Renal cortex interstitium (tissue), 11 donors: ENCODE data around the gene FNDC7. TPM values are rescaled to one million over a fixed set of nuclear protein-coding genes. Genes with fewer than 3 reads are reported as not detected.
A peak's percentile ranks its signal among the peaks of the same experiment; 100 is the strongest.
"Not testable (repeated sequence)": the region's sequence is repeated elsewhere in the genome, so short reads cannot be mapped to it uniquely, and the experiment has no call there.

Experiments used
- DNase-seq, 11 donors: peaks; one replicate each; pipeline ENCODE4 v3.0.0-alpha.2; 2013; ENCODE audit warnings: low read depth in 9 of 11, low spot score in 4 of 11; ENCODE audit errors: extremely low read depth in 1 of 11
- polyA plus RNA-seq, 3 donors: library from polyadenylated mRNA; unstranded; fragments of 120-200 nt; gene quantifications; one replicate each; pipeline ENCODE4 v1.2.1, GENCODE V29; 2013; ENCODE audit not compliant: insufficient read length in 3 of 3

FNDC7 gene
- polyA plus RNA-seq, 3 donors, result 0.08 TPM; not detected in 2

DNA sequence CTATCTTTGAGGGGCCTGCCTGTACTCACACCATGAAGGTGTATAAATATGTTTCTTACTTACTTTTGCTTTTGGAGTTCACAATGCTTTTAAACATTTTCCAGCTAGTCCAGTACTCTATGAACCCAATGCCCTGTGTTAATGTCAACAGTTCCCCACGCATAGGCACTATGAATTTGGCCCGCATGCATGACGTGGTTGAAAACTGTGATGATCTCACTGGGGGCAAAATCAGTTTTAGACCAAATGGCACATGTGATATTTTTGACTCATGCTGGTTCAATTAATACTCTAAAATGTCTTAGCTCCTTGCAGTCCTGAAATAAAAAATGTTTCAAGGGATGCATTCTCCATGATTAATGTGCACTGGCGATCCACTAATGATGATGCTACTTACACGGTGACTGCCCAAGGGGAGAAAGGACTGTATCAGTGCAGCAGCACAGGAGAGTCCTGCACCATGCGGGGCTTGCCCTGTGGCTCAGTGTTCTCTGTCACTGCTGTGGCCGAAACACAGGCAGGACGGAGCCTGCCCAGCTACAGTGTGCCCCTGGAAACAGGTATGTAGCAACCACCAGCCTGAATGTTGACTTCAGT lies 15.7 kb downstream of the FNDC7 start:
- DNase-seq, result no peak

DNA sequence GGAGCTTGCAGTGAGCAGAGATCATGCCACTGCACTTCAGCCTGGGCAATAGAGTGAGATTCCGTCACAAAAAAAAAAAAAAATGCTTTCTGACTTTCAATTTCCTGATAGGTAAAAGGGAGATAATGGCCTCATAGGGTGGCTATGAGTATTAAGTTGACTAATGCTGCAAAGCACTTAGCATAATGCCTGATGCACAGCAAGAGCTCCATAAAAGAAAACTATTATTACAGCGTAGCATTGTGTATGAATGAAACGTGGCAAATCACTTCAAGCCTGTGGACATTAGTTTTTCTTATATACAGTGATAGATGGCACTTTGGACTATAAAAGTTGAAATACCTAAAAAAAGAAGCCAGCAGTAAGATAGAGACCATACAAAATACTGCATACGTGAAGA lies 16.8 kb downstream of the FNDC7 start:
- no peak for DNase-seq

DNA sequence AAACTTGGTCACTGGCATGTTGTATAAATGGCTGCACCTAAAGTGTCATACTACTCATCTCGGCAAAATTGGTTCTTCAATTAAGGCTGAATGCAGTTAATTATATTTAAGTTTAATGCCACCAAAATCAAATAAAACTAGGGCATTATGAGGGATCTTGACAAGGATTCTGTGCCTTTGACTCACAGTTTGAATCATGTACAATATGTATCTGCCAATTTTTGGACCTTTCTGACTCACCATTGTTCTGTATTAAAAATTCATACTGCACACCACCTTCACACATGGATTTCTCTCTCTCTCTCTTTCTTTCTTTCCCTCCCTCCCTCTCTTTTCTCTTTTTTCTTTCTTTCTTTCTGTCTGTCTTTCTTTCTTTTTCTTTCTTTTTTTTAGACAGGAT lies 19.7 kb downstream of the FNDC7 start:
- DNase-seq, result no peak

DNA sequence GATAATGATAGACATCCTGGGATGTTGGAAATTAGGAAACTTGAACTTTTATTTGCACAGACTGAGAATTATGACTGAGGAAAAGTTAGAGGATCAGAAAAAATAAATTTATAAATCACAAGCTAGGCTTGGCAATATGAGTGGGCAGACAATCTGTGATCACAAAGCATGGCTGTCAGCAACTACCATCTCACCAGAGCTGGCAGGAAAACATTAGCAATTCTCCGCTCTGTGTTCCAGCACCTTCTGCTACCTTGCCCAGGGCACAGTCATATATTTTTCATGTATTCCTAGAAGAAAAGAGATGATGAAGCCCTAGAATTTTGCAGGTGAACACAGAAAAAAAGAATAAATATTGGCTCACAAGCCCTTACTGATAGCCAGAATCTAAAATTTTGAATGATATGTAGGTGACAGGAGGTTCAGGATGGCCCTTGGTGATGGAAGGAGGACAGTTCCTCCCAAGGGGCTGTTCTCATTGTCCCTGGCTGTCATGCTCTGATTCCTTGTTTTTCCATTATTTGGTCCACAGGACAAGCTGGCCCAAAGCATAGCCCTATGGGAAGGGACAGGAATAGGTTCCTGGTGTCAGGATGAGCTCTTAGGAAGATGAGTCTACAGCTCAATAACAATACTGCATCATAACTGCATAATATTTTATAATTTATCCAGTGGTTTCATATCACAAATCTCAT lies 21.6 kb downstream of the FNDC7 start:
- DNase-seq, result no peak

DNA sequence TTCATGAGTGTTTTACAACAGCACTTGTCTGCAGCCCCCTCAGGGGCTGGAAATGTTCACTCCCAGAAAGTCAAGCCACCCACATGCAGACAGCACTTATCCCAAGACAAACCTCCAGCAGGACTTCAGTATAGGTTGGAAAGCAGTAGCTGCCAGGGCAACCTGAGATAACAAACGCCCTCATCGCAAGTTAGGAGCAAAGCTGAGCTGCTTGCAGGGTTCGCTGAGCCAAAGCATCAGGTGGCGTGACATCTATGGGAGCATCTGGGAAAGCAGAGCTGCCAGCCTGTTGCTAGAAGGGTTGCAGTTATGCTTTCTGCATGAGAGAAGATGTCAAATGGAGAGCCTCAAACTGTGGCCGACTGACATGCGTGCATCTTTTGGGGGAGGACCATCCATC lies 29.5 kb downstream of the FNDC7 start:
- peak in 3 of 11 donors; percentile 5 to 30 (median 28) for DNase-seq

DNA sequence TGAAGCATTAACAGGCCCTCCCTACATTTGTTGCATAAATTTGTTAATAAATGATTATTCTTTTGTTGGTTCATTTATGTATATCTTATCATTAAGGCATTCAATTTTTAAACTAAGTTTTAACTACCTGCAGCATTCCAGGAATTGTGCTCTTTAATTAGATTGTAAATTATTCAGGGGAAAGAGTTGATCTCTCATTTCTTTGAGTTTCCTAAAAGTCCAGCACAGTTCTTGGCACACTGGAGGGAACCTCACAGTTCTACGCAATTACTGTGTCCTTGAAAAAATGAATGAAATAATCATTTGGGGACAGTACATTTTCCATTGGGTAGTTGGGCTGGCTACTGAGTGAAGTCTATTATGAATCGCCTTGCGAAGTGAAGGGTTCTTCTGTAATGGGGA lies 33.3 kb downstream of the FNDC7 start:
- no peak for DNase-seq

DNA sequence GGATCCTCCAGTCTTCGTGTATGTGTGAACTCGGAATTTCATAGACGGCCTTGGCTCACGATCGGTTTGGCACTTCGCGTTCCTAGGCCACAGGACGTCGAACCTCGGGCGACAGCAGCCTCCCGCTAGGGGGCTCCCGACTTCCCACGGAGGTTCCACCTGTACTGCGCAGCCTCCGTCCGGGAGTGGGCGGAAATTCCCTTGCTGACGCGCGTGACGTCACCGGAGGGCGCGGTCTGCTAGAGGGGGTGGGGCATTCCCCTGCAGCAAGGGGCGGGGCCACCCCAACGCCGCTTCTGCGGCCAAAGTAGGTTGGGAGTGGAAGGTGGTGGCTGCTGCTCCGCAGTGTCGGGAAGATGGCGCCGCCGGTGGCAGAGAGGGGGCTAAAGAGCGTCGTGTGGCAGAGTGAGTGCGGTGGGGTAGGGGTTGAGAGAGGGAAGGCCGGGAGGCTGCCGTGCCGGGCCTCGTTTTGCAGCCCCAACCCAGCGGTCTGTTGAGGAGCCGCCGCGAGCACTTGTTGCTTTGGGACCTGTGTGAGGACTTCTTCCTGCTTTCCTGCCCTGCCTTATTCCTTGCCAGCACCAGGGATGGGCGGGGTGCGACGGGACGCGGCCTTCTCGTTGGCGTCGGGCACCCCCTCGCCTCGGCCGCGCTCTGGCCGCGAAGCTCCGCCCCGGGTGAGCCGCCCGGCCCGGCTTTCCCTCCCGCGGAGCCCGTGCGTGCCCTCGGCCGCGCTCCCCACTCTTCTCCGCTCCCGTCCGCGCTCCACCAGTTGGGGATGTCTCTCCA lies 33.9 kb downstream of the FNDC7 start, which contains the start of gene STXBP3:
STXBP3 (plus strand) TSS at position 293 of the 789 bp plus-strand sequence; CDS start at position 357, 64 bp downstream.
- peak; percentile 95 to 98 (median 97) for DNase-seq

DNA sequence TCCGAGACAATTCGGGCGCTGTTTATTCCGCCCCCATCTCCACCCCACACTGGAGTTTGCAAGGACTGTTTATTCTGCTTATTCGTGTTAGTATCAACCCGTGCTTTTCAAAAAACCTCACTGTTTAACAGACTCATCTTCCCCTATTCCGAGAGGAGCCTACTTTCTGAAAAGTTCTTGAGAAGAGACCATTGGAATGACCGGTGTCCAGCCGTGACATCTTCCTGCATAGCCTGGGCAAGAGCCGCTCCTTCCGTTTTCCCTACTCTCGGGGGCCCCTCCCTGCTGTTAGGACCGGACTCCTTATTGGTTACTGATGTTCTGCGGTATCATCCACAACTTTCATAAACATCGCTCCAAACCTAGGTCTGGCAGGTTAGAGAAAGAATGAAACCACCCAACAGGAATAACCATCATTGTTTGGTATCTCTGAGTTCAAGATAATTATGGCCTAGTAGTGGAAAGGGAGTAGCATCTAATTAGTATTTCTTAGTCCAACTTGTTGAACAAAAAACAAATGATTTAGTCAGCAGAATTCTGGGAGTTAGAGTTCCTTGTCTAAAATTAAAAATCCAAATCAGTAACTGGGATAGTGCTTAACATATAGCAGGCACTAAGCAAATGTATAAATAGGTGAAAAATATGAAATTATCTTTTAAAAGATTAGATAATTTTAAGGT lies 34.6 kb downstream of the FNDC7 start:
- peak in 10 of 11 donors; percentile 58 to 84 (median 74) for DNase-seq

DNA sequence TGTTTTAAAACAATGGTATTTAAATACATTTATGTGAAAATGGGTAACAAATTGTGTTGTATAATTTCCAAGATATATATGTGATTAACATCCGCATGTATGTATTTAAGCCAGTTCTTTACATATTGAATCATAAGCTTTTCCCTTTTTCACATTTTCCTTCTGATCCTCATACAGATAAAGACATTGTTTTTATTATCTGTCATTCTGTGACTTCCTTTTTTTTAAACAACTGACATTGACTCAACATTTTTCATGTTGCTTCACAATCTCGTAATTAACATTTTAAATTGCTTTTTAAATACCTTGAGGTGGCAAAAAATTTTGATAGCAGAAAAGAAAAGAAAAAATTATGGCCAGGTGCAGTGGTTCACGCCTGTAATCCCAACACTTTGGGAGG lies 35.2 kb downstream of the FNDC7 start:
- no peak for DNase-seq

DNA sequence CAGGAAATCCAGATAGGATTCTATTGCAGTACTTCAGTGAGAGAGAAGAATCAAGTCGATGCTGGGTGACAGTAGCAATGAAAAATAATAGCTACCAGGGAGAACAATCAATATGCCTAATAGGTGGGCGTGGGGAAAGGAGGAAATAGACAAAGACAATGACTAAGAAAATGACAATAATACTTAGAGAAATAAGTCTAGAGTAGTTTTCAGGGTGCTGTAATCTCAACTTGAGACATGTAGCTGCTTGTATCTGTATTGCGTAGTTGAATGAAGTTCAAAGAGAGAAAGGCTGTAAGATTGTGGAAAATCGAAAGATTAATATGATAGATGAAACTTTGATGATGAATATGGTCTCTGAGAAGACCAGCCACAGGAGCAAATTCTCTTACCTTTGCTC lies 36.4 kb downstream of the FNDC7 start:
- DNase-seq, result no peak

DNA sequence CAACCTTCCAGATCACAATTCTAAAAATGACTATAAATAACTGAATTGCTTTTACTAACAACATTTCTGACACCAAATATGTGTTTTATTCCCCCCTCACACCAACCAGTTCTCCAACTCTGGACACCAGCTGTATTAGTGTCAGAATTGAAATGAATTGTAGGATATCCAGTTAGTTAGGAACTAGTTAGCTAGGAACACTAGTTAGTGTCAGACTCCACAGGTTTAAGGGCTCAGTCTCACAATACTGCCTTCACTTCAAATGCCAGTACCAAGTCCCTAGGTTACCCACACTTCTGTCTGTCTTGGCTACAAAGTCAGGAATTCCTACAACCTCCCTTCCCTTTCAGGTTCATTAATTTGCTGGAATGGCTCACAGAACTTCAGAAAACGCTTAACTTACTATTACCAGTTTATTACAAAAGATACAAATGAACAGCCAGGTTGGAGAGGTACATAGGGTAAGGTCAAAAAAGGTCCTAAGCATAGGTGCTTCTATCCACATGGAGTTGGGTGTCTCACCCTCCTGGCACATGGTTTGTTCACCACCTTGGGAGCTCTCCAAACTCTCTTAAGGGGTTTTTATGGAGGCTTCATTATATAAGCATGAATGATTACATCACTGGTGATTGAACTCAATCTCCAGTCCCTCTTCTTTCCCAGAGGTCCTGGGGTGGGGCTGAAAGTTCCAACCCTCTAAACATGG lies 37.9 kb downstream of the FNDC7 start:
- peak in 6 of 11 donors; percentile 25 to 70 (median 53) for DNase-seq

DNA sequence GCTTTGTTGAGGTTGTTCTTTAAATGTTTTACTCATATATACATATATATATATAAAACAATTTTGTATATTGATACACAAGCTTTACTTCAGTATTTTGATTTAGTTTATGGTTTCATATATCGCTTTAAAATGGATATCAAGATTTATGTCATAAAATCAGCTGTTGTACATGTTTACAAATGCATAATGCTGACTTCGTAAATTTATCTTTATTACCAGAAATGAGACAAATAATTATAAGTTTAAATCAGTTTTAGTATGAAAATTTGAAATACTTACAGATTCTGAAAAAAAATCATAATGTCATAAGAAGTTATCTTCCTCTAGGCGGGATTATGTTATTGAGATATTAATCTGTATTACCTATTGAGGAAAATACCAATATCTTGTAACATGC lies 40.7 kb downstream of the FNDC7 start:
- no peak for DNase-seq

DNA sequence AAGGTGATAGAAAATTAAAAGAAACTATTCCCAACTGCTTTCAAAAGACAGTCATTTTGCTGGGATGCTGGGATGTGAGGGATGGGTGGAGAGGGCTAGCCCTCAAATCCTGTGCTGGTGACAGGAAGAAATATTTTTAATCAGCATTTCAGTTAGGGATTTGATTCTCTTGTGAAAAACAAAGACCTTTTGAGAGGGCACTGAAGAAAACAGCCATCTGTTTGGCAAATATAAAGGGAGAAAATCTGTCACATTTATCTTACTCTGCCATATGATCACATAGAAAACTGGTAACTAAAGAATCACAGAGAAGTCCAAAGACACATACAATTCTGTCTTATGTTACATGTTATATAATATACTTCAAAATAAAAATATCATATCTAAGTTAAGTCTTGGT lies 46.1 kb downstream of the FNDC7 start:
- no peak for DNase-seq

DNA sequence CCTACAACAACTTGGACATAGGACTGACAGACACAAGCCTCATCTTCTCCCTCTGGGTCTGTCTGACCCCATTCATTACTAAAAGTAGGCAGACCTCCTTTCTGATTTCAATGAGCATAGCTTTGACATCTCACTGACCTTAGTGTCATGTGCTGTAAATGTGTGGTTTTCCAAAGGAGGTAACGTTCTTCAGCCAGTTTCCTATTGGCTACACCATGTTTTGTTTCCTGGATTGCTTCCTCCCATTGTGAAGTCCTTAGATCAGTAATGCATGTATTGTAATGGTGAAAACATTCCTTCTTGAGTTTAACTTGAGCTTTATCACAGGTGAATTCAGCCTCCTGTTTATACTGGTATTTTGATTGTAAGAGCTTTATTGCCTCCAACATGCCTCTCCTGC lies 54.4 kb downstream of the FNDC7 start:
- no peak for DNase-seq

DNA sequence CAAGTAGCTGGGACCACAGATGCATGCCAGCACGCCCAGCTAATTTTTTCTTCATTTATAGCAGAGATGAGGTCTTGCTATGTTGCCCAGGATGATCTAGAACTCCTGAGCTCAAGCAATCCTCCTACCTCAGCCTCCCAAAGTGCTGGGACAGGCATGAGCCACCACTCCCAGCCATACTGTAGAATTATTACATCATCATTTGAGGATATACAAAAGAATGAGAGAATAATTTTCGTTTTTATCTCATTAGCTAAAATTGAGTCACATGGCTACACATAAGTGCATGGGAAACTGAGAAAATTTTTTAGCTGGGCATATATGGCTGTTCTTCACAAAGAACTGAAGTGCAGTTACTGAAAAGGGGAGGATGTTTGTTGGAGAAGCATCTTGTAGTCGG lies 55.0 kb downstream of the FNDC7 start:
- no peak for DNase-seq

DNA sequence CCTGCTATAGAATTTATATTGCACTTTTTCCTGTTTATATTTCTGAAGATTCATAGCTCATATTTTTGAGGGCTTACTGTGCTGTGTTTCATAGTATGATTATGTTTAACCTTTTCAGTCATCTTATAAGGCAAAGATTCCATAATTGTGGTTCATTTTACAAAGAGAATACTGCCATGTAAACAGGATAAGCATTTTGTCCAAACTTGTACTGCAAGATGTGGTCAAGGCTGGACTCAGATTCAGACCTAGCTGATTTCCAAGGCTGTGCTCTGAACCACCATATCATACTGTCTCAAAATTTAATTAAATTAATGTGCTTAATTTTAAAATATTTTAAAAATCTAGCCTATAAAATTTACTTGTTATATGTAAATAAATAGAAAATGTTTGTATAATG lies 65.1 kb downstream of the FNDC7 start:
- DNase-seq, result no peak

DNA sequence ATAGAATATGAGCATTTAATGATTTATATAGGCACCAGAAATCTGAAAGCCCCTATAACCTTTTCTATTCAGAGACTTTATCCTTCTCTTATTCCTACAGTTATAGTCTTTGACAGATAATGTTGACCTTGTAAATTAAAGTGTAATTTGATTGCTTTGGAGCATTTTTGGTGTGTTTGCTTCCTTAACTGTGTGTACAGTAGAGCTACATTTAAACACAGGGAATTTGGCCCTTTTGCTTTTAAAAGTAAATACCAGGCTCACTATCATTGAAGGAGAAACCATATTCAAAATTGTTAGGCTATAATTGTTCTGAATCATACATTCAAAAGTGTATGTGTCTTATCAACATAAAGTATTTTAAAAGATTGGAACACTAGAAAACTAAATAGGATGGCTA lies 66.7 kb downstream of the FNDC7 start:
- no peak for DNase-seq

DNA sequence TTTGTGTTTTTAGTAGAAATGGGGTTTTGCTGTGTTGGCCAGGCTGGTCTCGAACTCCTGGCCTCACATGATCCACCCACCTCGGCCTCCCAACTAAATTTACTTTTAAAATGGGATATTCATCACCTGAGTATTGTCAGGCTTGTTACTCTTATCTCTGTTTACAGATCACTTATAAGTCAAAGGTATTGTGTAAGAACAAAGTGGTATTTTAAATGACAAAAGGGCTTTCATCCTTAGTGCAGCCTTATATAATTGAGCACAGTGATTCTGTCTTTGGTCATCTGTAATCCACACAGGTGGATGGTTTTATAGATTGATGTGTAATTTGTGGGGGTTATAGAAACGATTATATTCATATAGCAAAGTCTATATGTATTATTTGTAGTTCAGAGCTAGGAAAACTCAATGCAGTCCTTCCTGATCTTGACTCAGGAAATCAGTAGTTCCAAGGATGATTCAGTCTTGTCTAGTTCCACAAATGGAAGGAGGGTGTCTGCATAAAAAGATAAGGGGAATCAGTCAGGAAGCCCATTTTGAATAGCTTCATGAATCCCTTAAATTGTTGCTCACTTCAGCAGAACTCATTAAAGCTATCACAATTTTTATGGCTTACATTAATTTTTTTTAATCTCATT lies 68.3 kb downstream of the FNDC7 start:
- no peak for DNase-seq

DNA sequence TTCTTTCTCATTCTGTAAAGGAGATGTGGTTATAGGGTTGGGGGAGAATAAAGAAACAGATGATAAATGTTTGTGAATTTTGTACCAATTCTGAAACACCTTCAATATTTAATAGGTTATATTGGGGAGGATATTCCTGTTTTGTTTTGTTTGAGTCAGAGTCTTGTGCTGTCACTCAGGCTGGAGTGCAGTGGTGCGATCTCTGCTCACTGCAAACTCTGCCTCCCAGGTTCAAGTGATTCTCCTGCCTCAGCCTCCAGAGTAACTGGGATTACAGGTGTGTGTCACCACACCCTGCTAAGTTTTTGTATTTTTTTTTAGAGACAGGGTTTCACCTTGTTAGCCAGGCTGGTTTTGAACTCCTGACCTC lies 68.9 kb downstream of the FNDC7 start:
- not testable (repeated sequence) for DNase-seq
